Coronary artery (tissue), 2 donors: ENCODE measurements around the gene GAS7.

Experiments used
- DNase-seq: peaks from one replicate; pipeline ENCODE4 v3.0.0-alpha.2; 2017; ENCODE audit warnings: low spot score
- H3K27ac ChIP-seq, 2 donors: fragments of 200-600 bp; sonication (generic); one replicate each; pipeline ENCODE4 v1.5.1; 2016 to 2019
- H3K4me3 ChIP-seq: fragments of 200-600 bp; sonication (generic); 2 replicates; pipeline ENCODE4 v1.5.1; 2016; ENCODE audit warnings: mild to moderate bottlenecking, moderate library complexity
- CTCF ChIP-seq: fragments of 200-600 bp; sonication (generic); IDR thresholded peaks from one replicate; pipeline ENCODE4 v1.5.1; 2019; ENCODE audit warnings: antibody characterized with exemption

GAS7 gene

GRCh38 chr17:9865586-9865985, 332.8 kb downstream of the GAS7 start:
- no peak for DNase-seq
- no peak overlapping the region for H3K4me3 ChIP-seq
- H3K27ac ChIP-seq: no peak overlapping the region
- no peak for TF ChIP-seq CTCF

DNA sequence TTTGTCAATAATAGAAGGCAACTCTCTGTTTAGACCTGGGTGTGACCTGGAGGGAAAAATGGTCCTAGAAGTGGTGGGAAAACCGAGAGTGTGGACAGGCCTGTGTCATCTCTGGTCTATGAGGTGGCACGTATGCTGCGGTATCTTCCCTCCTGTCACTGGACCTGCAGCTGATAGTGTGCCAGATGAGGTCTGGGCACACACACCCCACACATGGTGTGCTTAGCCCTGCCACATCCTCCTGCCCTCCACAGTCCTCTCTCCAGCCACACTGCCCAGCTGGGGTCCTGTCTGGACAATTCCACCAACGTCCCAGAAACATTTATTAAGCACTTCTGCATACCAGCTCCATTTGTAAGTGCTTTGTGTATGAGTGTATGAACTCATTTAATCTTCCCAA, 335.5 kb downstream of the GAS7 start:
- peak; percentile 66 for DNase-seq
- no peak overlapping the region for H3K4me3 ChIP-seq
- no peak overlapping the region for H3K27ac ChIP-seq
- TF ChIP-seq CTCF: no peak

DNA sequence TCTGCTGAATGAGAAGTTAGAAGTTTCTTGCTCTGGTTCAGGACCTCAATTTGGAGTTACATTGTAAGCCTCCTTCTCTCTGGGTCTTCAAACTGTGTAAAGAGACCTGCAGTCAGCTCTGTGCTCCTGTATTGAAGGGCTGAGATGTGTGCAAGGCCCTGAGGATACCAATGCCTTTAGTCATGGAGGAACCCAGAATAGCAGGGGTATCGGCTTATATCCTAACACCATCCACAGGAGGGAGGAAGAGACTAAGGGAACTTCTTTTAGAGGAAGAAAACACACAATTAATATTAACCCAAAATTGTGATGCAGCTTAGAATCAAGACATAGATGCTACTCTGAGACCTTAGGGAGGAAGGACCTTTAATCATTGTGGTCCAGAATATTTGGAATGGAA, 336.2 kb downstream of the GAS7 start:
- H3K4me3 ChIP-seq: no peak overlapping the region
- no peak for TF ChIP-seq CTCF
- no peak overlapping the region for H3K27ac ChIP-seq
- DNase-seq: peak; percentile 7

DNA sequence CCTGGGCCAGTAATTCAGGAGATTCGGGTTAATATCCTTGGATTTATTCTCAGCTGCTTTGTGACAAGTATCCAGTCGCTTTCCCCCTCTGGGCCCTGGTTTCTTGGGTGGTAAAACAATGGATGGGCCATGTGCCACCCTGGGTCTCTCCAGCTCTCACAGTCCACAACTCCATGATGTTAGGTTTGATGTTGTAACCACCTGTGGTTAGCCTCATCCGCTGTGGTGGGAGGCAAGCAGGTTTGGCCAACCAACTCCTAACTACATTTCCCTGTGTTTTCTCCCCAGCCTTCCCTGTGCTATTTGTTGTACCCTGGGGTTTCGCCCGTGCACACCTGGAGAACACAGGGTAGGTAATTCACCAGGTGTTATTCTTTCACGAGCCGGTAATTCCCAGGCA, 337.6 kb downstream of the GAS7 start:
- Histone ChIP-seq H3K4me3 (no peak overlapping the region), H3K27ac (no peak overlapping the region)
- DNase-seq: peak; percentile 46
- TF ChIP-seq CTCF: no peak
